ENCODE data around the gene FRMD1.
A peak's percentile ranks its signal among the peaks of the same experiment; 100 is the strongest.
"Not testable (repeated sequence)": the region's sequence is repeated elsewhere in the genome, so short reads cannot be mapped to it uniquely, and the experiment has no call there.

Gene FRMD1

DNA sequence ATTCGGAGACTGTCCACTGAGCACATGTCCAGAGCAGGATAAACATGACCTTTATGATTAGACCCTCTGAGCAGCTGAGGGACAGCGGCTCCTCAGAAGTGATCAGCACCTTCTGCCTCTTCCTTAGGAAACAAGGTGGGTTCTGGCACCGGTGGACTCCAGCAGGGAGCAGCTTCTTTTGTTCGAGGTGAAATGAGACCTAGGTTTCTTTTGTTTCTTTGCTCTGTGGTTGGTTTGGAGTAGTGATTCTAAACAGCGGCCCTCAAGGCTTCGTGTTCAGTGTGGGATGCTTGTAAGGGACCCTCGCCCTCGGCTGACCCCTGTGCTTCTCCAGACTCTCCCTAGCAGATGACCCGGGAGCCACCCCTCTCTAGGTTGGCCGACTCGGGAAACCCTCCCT, 14.6 kb upstream of the FRMD1 start:
- no peak for DNase-seq

DNA sequence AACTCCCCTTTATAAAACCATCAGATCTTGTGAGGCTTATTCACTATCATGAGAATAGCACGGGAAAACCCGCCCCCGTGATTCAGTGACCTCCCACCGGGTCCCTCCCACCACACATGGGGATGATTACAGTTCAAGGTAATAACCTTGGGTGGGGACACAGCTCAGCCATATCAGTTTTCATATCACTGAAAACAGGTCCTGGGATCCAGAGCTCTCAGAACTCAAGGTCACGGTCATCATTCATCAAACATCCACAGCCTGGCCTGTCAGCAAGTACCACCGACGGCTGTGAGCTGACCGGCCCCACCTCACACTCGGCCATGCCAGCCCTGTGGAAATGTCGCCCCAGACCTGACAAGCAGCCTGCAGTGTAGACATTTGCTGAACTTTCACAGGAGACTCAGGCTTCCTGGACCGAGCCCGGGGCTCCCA, 14.1 kb upstream of the FRMD1 start:
- DNase-seq = no peak

- no peak for DNase-seq
Observed at GRCh38 chr6:168092541-168092940, 13.5 kb upstream of the FRMD1 start.

DNA sequence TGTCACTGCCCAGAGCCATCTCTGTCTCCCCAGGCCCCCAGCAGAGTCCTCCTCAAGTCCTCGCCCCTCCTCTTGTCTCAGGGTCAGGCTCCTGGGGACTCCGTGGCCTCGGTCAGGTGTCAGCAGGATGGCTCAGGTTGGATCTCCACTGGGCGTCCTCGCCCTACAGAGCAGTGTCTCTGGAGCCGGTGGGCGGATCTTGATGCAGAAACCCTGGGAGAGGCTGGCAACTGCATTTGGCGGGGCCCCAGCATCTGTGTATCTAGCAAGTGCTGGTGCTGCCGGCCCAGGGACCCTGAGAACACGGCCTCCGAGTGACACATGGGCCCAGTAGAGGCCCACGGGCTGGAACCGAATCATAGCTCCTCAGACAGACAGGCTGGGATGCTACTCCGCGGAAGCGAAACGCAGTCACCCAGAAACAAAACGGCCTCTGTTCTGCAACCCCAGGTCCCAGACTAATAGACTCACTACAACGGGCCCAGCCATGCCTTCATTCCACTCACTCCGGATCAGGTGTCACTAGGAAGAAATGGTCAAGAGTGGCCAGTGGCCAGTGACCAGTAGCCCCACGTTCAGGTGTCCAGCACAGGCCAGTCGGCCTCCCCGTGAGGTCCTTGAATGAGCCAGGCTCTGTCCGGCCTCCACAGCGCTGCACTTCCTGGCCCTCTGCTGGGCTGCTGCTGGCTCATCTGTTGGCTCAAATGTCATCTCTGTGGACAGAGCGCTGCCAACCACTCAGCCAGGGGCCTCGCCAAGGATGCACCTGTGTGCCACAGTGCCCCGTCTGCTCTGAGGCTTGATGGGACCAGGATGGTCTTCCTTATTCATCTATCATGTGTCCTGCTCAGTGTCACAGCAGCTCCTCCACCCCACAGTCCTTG, 12.6 kb upstream of the FRMD1 start:
- no peak for DNase-seq

DNA sequence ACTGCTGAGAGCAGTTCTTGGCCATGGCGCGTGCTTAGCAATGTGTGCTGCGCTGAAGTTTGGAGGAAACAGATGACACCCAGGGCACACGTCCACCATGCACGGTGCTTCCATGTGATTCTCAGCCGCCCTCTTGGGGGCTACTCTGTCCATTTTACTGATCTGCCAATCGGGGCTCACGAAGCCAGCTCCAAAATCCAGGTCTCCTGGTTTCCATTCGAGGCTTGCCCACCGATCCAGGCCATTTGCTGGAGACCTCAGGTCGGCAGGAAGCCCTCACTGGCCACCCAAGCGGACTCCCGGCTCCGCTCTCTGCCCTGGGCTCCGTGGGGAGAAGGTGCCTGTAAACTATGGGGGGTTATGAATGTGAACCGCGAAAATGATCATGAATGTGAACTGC, 11.7 kb upstream of the FRMD1 start:
- DNase-seq = no peak

DNA sequence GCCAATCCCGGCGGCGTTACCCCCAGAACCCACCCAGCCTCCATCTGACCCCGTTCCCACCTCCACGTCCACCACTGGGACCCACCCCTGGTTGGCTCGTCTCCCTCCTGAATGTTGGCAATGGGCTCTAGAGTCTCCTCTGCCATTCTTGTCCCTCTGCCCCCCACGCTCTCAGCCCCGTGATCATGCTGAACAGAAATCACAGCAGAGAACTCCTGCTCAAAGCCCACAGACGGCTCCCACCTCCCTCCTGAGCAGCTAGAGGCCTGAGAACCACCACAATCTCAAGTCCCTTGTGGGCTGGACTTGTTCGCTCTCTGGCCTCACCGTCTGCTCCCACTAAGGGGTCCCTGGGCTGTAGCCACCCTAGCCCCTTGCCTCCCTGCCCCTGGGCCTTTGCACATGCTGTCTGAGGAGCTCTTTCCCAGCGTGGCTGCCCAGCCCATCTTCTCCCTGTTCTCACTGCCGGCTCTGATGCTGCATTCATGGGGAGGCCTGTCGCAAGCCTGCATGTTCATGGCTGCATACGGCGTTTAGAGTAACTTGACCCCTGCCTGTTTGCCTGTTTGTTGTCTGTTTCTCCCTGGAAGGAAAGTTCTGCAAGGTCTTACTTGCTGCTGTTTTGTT, 11.2 kb upstream of the FRMD1 start:
- DNase-seq = no peak

GRCh38 chr6:168089186-168090063, 10.4 kb upstream of the FRMD1 start:
- DNase-seq = no peak

- peak; percentile 36 for DNase-seq
Observed at GRCh38 chr6:168088161-168089053, 9.4 kb upstream of the FRMD1 start.

- no peak for DNase-seq
Observed at GRCh38 chr6:168087436-168088160, 8.6 kb upstream of the FRMD1 start.

DNA sequence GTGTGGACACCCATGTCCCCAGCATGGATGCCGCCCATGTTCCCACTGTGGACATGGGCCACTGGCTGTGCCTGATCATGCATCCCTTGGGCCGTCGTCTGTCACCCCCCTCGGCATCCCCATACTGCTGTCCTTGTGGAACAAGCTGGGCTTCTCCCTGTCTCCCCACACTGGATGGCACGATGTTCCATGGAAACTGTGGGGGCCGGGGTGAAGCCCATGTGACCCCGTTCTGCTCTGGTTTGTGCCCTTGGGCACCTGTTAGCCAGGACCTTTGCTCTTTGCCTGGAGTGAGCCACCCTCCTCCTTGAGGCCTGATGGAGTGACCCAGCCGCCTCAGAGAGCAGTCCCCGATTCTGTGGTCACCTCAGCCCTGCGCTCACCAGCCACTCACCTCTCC, 7.6 kb upstream of the FRMD1 start:
- no peak for DNase-seq

GRCh38 chr6:168086066-168086465, 7.1 kb upstream of the FRMD1 start:
- no peak for DNase-seq

DNA sequence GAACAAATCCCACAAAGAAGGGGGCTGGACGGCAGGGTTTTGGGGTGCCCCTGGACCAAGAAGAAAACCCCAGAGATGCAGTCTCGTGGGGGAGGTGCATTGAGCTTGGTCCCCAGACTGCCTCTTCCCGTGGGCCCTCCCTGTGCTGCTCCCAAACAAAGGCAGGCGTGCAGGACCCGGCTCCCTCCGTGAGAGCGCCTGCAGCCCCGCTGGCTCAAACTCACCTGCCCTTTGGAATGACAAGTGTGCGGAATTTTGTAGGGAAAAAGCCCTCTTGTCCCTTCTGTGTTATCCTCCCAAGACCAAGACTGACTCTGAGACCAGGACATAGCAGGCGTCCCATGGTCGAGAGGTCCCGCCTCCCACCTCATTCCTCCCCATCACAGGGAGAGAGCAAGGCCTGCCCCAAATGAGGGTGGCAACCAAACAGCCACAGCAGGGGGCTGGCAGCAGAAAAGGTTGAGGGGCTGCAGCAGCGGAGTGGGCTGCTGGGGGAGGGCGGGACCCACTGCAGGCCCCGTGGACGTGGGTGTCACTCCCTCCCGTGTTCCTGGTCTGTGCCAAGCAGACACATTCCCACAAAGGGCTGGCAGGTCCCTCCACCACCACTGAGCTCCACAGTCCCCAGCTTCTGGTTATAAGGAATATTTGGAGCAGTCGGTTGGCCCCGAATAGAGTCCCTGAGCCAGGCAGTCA, 5.6 kb upstream of the FRMD1 start:
- DNase-seq = no peak

DNA sequence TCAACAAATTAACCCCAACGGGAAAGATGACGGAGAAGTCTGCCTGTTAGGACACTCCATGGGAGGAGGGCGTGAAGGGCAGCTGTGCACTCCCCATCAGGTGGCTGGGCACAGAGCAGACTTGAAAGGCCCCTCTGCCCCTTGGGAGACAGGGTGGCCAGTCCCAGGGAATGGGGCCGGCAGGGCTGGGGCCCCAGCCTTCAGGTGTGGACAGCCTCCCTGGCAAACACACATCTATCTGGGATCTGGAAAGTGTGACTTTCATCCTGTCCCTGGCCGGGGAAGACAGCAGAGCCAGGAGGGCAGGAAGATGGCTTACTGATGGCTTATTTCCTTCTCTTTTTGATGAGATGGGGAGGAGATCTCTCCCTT, 4.5 kb upstream of the FRMD1 start:
- DNase-seq = no peak

DNA sequence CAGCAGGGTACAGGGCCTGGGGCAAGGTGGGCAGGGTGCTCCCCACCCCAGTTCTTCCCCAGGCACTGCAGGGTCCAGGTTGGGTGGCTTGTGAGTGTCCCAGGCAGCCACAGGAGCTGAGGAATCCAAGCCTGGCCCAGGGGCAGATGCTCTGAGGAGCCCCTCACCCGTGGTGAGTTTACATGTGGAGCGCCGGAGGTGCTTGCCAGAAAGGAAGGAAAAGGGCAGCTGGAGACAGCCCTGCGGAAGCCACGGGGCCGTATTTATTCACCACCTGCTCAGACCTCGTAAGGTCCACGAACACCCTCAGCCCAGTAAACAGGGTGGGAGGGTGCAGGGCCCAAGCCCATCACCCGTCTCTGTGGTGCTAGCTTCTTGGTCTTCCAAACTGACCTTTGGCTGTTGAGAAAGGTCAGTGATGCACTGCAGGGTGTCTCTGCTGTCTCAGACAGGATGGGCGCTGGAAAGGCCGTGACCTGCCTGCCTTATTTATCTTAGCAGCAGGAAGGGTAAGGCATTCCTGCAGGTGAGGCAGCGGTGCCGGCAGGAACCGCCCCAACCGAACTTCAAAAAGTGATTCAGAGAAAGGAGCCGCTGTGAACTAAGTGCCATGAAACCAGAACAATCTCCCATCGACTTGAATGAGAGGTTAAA, 4.0 kb upstream of the FRMD1 start:
- no peak for DNase-seq

GRCh38 chr6:168081858-168082546, 3.0 kb upstream of the FRMD1 start:
- DNase-seq = no peak

GRCh38 chr6:168080393-168081077, 1.5 kb upstream of the FRMD1 start:
- no peak for DNase-seq

DNA sequence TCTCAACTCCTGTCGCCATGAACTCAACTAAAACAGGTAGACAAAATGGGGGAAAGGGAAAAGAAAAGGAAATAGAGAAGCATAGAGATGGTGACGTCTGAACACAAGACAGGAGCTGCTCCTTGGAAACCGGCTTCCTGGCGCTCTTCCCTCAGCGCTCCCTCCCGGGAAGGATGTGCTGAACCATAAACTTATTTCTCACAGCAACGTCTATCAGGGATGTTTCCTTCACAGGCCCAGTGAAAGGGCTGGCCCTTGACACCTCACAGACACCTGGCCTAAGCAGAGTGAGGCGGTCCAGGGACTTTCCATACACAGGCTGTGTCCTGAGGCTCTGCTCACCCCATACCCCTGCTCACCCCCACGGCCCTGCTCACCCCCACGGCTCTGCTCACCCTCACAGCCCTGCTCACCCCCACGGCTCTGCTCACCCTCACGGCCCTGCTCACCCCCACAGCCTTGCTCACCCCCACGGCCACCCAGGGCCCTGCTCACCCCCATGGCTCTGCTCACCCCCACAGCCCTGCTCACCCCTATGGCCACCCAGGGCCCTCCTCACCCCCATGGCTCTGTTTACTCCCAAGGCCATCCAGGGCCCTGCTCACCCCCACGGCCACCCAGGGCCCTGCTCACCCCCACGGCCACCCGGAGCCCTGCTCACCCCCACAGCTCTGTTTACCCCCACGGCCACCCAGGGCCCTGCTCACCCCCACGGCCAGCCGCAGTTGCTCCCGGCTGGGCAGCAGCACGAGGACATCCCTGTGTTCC, 653 bp downstream of the FRMD1 start:
- DNase-seq = no peak

DNA sequence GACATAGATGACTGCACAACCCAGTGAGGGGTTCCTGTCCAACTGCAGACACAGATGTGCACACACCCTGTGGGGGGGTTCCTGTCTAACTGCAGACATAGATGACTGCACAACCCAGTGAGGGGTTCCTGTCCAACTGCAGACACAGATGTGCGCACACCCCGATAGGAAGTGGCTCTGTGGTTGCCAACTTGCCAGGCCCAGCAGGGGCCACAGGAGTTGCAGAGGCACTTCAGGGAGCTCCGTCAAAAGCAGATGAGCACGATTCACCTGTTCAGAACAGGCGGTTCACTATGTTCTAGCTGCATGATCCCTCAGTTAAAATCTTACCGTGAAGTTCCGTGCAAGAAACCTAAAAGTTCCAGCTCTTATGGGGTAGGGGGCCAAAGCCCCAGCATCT, 1.6 kb downstream of the FRMD1 start:
- DNase-seq = not testable (repeated sequence)
